Right kidney (tissue), 9 donors: ENCODE data around the gene ZP2.
"Not testable (repeated sequence)": the region's sequence is repeated elsewhere in the genome, so short reads cannot be mapped to it uniquely, and the experiment has no call there.

Experiments
- DNase-seq: peaks from one replicate; pipeline ENCODE4 v3.0.0-alpha.2; 2016
- long read RNA-seq, 8 donors: transcript quantifications; one replicate each; lab custom pipeline, GENCODE V29; 2026

The ZP2 gene
- long read RNA-seq, donor 1 = 0 reads
- long read RNA-seq, donor 2 = 0 reads
- long read RNA-seq, donor 3 = 0 reads
- long read RNA-seq, donor 4 = 0 reads
- long read RNA-seq, donor 5 = 0 reads
- long read RNA-seq, donor 6 = 0 reads
- long read RNA-seq, donor 7 = 0 reads
- long read RNA-seq, donor 8 = 0 reads

GRCh38 chr16:21211486-21211885 lies at the start of gene ZP2:
Gene ZP2 (minus strand): TSS chr16:21211574. CDS start chr16:21211547, 27 bp downstream.
- no peak for DNase-seq

GRCh38 chr16:21257284-21257683 lies 45.9 kb upstream of the ZP2 start:
- DNase-seq = no peak

- no peak for DNase-seq
These were observed 45.3 kb upstream of the ZP2 start for GRCh38 chr16:21256636-21257035.

GRCh38 chr16:21253470-21253869 lies 42.1 kb upstream of the ZP2 start:
- DNase-seq = no peak

- DNase-seq = no peak
These were observed 38.9 kb upstream of the ZP2 start for GRCh38 chr16:21250072-21250923.

- DNase-seq = not testable (repeated sequence)
These were observed 36.8 kb upstream of the ZP2 start for GRCh38 chr16:21248179-21248578.

- no peak for DNase-seq
These were observed 33.3 kb upstream of the ZP2 start for GRCh38 chr16:21244518-21245215.

- DNase-seq = no peak
These were observed 31.4 kb upstream of the ZP2 start for GRCh38 chr16:21242756-21243155.

- no peak for DNase-seq
These were observed 28.3 kb upstream of the ZP2 start for GRCh38 chr16:21239646-21240045.

GRCh38 chr16:21236831-21237230 lies 25.5 kb upstream of the ZP2 start:
- no peak for DNase-seq

- no peak for DNase-seq
These were observed 23.8 kb upstream of the ZP2 start for GRCh38 chr16:21235199-21235585.

GRCh38 chr16:21233521-21234150 lies 22.3 kb upstream of the ZP2 start, which contains the start of gene ANKS4B:
Gene ANKS4B (plus strand): TSS chr16:21233699. CDS start chr16:21233738, 39 bp downstream.
- DNase-seq = no peak

GRCh38 chr16:21233045-21233520 lies 21.7 kb upstream of the ZP2 start:
- no peak for DNase-seq

GRCh38 chr16:21228361-21228872 lies 17.0 kb upstream of the ZP2 start:
- no peak for DNase-seq

- DNase-seq = no peak
These were observed 16.5 kb upstream of the ZP2 start for GRCh38 chr16:21227866-21228265.

GRCh38 chr16:21226749-21227148 lies 15.4 kb upstream of the ZP2 start:
- DNase-seq = no peak

GRCh38 chr16:21224800-21225199 lies 13.4 kb upstream of the ZP2 start:
- DNase-seq = no peak

- no peak for DNase-seq
These were observed 12.4 kb upstream of the ZP2 start for GRCh38 chr16:21223787-21224186.

- DNase-seq = no peak
These were observed 11.3 kb upstream of the ZP2 start for GRCh38 chr16:21222495-21223337.

GRCh38 chr16:21219551-21219950 lies 8.2 kb upstream of the ZP2 start:
- DNase-seq = no peak

GRCh38 chr16:21218153-21218552 lies 6.8 kb upstream of the ZP2 start:
- DNase-seq = no peak
